NCI-H1417 (cell line): ENCODE measurements around the gene ADCK2.
A peak's percentile ranks its signal among the peaks of the same experiment; 100 is the strongest.
"Not testable (repeated sequence)": the region's sequence is repeated elsewhere in the genome, so short reads cannot be mapped to it uniquely, and the experiment has no call there.

Source experiments
- DNase-seq, 3 experiments: peaks; one replicate each; lab custom pipeline; 2025; lab: John Stamatoyannopoulos, UW

Gene ADCK2

DNA sequence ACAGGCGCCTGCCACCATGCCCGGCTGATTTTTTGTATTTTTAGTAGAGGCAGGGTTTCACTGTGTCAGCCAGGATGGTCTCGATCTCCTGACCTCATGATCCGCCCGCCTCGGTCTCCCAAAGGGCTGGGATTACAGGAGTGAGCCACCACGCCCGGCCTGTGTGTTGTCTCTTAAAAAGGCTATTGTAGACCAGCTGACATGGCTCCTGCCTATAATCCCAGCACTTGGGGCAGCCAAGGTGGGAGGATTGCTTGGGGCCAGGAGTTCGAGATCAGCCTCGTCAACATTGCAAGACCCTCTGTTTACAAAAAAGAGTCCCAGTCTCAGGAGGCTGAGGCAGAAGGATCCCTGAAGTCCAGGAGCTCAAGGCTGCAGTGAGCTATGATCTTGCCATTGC lies 21.1 kb downstream of the ADCK2 start:
- DNase-seq, result not testable (repeated sequence)

- DNase-seq, result no peak
Observed at GRCh38 chr7:140694592-140694991, 21.8 kb downstream of the ADCK2 start.

DNA sequence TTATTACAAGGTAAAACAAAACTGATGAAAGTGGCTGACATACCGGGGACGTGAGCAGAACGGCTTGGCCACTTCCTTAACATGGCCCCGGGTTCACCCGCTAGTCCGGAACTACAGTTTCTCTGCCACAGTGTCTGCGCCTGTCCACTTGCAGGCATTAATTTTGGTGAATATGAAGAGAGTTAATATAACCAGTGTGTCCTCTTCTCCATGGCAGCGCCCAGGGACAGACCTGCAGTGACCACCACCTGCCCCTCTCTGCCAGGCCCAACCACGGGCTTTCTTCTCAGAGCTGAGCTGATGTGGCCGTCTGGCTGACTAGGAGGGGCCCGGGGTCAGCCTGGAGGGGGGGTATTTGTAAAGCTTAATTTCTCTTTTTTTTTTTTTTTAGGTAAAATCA lies 22.6 kb downstream of the ADCK2 start:
- no peak for DNase-seq

- peak in 1 of 3 experiments; percentile 95 for DNase-seq
Observed at GRCh38 chr7:140696024-140696679, 23.4 kb downstream of the ADCK2 start.

DNA sequence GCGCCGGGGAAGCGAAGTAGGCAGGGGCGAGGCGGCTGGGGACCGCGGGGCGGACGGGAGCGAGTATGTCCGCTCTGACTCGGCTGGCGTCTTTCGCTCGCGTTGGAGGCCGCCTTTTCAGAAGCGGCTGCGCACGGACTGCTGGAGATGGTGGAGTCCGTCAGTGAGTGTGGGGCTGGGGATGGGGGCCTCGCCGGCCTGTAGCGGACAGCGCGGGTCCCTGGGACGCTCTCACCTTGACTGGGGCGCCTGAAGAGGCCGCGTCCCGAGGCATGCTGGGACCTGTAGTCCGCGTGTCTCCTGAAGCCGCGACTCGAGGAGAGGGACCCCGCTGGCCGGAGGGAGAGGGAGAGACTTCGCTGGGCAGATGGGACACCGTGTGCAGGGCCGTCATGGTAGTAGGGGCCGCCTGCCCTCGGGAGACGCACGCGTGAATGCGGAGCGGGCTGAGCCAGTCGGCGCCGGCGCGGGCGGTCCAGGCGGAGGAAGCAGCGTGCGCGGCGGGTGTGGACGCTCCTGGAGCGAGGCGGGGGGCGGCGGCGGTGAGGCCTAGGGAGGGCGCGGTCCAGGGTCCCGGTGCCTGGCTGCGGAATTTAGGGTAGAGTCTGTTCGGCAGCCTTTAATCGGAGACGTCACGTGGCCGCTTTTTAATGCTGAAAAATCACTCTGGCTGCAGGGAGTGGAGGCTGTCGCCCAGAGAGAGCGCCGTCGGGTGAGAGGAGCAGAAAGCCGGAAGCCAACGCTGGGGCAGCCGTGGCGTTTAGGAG lies 24.1 kb downstream of the ADCK2 start, which contains the start of gene NDUFB2:
Gene NDUFB2 (plus strand): TSS at position 29 of the 767 bp plus-strand sequence. CDS start 37 bp downstream, at position 66.
- peak; percentile 82 to 99 (median 97) for DNase-seq

DNA sequence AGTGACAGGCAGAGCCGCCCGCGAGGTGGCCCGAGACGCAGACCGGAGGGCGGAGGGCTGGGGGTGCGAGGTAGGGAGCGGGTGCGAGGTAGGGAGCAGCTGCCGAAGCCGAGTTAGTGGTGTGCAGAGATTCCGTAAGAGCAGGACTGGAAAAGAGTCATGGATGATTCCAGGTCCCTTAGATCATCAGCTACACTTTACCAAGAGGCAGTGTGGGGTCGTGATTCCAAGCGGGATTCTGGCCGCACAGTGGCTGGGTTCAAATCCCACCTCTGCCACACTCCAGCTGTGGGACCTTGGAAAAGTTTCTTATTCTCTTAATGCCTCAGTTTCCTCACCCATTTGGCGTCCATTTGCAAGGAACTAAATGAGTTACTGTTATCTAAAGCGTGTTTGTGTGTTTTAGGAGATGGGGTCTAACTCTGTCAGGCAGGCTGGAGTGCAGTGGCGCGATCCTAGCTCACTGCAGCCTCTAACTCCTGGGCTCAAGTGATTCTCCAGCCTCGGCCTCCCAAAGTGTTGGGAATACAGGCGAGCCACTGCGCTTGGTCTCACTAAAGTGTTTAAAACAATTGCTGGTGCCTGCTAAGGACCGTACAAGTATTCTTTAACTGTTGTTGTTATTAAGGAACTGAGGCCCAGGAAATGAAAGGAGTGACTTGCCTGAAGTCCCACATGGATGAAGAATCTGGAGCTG lies 24.9 kb downstream of the ADCK2 start:
- no peak for DNase-seq

DNA sequence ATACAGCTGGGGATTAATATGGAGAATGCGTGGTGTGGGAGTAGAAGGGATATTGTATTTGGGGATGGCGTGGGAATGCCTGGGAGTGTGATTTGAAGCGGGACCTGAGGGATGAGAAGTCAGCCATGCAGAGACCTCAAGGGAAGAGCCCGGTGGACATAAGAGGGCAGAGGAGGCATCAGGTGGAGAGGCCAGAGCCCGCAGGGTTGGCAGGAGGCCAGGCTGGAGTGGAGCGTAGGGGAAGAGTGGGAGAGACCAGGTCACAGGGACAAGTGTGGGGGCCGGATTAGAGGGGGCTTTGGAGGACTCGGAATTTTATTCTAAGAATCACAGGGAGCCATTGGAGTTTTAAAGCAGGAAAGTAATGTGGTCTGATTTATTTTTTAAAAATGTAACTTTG lies 25.7 kb downstream of the ADCK2 start:
- DNase-seq, result no peak

- no peak for DNase-seq
Observed at GRCh38 chr7:140702774-140703173, 30.0 kb downstream of the ADCK2 start.

- no peak for DNase-seq
Observed at GRCh38 chr7:140704205-140704604, 31.5 kb downstream of the ADCK2 start.

- no peak for DNase-seq
Observed at GRCh38 chr7:140707132-140707531, 34.4 kb downstream of the ADCK2 start.

GRCh38 chr7:140708764-140709163 lies 36.0 kb downstream of the ADCK2 start:
- DNase-seq, result not testable (repeated sequence)

DNA sequence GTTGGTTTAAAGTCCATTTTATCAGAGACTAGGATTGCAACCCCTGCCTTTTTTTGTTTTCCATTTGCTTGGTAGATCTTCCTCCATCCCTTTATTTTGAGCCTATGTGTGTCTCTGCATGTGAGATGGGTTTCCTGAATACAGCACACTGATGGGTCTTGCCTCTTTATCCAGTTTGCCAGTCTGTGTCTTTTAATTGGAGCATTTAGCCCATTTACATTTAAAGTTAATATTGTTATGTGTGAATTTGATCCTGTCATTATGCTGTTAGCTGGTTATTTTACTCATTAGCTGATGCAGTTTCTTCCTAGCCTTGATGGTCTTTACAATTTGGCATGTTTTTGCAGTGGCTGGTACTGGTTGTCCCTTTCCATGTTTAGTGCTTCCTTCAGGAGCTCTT lies 39.6 kb downstream of the ADCK2 start:
- not testable (repeated sequence) for DNase-seq

DNA sequence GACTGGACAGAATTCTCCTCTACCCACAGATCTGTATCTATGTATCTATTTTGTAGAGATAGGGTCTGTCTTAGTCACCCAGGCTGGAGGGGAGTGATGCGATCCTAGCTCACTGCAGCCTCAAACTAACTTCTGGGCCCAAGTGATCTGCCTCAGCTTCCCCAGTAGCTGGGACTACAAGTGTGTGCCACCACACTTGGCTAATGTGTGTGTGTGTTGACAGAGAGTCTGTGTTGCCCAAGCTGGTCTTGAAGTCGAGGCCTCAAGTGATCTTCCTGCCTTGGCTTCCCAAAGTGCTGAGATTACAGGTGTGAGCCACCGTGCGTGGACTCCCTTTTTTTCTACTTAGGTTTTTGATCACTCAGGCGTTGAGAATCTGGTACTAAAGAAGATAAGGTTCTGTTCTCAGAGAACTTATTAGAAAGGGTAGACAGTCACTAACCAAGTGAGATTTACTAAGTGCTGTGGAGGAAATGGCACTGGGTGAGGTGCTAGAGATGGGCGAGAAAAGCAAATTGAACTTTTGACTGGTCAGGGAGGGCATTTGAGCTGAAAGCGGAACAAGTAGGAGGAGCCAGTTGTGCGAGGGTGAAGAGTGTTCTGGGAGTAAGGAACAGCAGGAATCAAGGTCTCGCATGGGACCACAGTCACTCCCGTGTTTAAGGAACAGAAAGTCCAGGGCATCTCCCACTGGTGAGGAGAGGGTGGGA lies 41.7 kb downstream of the ADCK2 start:
- no peak for DNase-seq

GRCh38 chr7:140719721-140720120 lies 47.0 kb downstream of the ADCK2 start:
- DNase-seq, result peak in 1 of 3 experiments; percentile 88

DNA sequence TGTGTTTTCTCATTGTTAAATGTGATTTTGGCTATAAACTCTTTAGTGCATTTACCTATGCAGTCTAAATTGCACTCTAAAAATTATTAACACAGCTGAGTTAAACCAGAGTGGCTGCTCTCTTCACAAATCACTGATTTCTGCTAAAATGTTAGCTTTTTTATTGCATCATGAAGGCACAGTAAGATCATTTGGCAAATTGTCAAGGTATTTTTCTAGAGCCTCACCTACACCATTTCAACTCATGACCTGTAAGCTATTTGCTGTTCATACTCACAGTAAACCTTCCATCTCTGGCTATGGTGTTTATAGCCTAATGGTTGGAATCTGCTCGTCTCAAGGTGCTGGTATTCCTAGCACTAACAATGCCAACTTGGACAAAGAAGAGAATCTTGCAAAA lies 49.5 kb downstream of the ADCK2 start:
- no peak for DNase-seq

- no peak for DNase-seq
Observed at GRCh38 chr7:140723006-140723405, 50.3 kb downstream of the ADCK2 start.

DNA sequence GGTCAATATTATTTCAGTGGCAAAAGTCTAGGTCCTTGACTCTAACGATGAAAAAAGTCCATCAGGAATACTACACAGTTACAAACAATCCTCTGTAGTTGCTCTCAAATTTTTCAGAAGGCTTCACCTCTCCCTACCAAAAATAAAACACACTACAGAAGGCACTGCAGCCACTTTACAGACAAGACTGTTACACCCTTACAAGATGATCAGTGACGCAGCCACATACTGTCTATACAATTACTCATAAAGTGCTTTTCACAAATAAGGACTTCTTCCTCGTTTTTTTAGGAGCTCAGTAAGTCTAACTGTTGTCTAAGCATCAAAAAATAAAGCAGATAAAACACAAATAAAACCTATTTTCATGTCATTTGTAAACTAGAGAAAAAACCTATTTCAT lies 50.8 kb downstream of the ADCK2 start:
- DNase-seq, result no peak

DNA sequence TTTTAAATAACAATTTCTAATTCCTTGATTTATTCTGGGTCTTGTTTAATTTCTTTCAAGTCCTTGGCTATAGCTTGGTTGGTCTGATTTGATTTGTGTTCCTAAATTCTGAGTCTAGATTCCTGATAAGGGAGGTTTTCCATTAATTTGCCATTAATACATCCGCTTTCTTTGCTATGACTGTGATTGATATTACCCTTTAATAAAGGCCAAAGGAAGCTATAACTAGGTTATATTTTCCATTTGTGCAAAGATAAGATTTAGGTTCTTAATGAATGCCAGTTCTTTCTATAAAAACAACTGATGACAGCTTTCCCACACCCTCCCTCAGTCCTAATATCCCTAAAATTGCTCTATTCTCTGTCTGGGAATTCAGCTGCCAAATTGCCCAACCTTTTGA lies 52.0 kb downstream of the ADCK2 start:
- no peak for DNase-seq

- DNase-seq, result peak in 1 of 3 experiments; percentile 32
Observed at GRCh38 chr7:140726281-140726680, 53.5 kb downstream of the ADCK2 start.

DNA sequence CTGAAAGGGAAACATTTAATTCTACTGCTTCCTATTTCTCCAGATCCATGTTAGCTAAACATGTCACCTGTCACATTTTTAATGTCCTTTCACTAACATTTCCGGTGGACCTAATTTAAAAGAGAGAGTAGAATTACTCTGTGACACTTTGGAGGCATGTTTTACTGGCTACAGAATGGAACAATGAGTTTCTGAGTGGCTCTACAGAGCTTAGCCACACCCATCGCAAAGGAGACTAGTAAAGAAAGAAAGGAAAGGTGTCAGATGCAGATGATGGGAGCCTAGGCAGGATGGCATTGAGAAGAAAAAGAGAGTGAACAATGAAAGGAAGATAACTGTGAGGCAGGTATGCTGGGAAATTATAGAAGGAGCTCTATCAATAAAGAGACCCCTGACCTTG lies 59.7 kb downstream of the ADCK2 start:
- peak in 1 of 3 experiments; percentile 76 for DNase-seq

- no peak for DNase-seq
Observed at GRCh38 chr7:140734096-140734495, 61.4 kb downstream of the ADCK2 start.

DNA sequence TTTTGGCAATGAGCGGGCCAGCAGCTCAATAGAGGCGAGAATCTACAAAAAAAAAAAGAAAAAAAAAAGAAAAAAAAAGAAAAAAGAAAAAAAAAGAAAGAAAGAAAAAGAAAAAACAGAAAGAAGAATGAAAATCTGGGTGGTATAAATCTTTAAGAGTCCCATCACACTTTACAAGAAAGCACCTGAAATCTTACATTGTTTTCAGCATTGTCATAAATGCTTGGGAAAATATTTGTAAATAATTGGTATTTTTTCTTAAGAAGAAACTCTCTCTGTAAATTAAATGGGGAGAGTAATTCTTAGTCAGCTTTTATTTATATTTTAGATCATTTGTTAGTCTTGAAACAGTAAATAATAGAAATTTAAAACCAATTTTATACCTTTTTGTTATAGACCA lies 62.0 kb downstream of the ADCK2 start:
- DNase-seq, result no peak
